Astrocyte (in vitro differentiated cells and primary cell): ENCODE data around the gene GINS2.

Experiments used
- EZH2 ChIP-seq: IDR thresholded peaks from 2 replicates; pipeline ENCODE4 v1.6.1; 2012; ENCODE audit warnings: mild to moderate bottlenecking, low read length, inconsistent platforms; ENCODE audit not compliant: insufficient read depth
- TF ChIP-seq, protein P1 (sequence below): IDR thresholded peaks from 2 replicates; pipeline ENCODE4 v1.5.1; 2011; ENCODE audit warnings: low read depth, mild to moderate bottlenecking, inconsistent platforms, low read length, moderate library complexity; ENCODE audit not compliant: insufficient read depth

GRCh38 chr16:85627526-85628264 lies 61.1 kb downstream of the GINS2 start:
- TF ChIP-seq, protein P1, sequence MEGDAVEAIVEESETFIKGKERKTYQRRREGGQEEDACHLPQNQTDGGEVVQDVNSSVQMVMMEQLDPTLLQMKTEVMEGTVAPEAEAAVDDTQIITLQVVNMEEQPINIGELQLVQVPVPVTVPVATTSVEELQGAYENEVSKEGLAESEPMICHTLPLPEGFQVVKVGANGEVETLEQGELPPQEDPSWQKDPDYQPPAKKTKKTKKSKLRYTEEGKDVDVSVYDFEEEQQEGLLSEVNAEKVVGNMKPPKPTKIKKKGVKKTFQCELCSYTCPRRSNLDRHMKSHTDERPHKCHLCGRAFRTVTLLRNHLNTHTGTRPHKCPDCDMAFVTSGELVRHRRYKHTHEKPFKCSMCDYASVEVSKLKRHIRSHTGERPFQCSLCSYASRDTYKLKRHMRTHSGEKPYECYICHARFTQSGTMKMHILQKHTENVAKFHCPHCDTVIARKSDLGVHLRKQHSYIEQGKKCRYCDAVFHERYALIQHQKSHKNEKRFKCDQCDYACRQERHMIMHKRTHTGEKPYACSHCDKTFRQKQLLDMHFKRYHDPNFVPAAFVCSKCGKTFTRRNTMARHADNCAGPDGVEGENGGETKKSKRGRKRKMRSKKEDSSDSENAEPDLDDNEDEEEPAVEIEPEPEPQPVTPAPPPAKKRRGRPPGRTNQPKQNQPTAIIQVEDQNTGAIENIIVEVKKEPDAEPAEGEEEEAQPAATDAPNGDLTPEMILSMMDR = no peak
- no peak for TF ChIP-seq EZH2
